Stimulated activated CD4-positive, alpha-beta T cell treated with anti-CD3 and anti-CD28 coated beads, TNF-alpha, amount 100 ng/mL, for 1 hour (primary cell): Measurements from ENCODE around the gene GPR27.

ENCODE experiments used
- DNase-seq, 3 donors: peaks; one replicate each; pipeline ENCODE4 v3.0.0-alpha.2; 2020; ENCODE audit warnings: low read depth in 3 of 3, low spot score in 1 of 3

Gene GPR27

DNA sequence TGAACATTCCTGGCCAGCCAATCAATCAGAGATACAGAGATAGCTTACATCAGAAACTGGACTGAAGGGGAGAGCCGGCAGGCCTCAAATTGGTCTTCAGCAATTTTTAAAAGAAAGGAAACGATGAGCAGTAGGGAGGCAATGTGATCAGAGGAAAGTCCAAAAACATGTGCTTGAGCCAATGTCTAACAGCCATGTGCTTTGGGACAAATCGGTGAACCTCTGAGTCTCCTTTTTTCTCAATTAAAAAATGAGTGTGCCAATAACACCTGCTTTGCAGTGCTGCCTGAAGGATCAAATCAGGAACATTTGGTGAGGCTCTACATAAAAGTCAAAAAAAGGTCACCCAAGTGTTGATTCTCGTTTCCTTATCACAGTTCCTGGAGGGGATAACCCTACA lies 21.0 kb upstream of the GPR27 start:
- DNase-seq: no peak

DNA sequence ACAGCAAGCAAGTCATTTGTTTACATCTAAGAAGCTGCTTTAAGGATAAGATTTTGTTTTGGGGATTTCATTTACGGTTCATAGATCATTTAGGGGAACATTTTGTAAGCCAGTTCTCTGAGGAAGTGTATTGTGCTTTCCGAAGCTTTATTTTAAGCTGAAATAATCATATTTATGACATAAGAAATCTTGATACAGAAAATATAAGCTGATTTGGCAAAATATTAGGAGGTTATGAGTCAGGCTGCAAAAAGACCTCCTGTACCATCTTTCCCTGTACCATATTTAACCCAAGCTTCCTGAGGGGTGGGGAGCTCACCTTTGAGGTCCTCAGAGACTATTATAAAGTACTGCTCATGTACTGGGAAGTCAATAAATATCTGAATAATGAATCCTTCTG lies 20.3 kb upstream of the GPR27 start:
- DNase-seq: no peak

DNA sequence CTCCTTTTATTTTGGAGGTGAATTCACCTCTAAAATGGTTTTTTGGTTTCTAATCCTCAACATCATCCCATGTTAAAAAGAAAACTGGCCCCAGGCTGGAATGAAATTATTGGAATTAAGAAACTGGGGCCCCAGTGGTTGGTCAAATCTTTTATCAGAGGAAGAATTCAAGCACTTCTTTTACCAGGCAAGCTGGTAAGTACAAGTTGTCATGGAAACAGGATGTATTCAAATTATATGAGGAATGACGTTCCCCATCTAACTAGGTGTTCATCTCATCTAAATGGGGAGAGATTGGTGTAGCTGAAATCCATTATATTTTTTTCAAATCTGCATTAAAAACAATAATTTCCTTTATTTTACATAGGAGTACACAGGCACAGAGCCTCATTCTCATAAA lies 18.8 kb upstream of the GPR27 start:
- no peak for DNase-seq

DNA sequence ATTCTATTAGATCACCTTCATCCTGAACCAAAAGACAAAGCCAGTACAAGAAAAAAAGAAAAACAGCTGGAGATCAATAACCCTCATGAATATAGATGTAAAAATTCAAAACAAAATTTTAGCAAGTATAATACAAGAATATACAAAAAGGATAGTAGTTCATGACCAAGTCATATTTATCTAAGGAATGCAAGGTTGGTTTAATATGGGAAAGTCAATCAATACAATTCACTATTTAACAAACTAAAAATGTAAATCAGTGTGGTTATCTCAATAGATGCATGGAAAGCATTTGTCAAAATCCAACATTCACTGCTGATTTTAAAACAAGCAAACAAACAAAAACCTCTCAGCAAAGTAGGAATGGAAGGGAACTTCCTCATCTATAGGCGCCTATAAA lies 11.0 kb upstream of the GPR27 start:
- no peak for DNase-seq

DNA sequence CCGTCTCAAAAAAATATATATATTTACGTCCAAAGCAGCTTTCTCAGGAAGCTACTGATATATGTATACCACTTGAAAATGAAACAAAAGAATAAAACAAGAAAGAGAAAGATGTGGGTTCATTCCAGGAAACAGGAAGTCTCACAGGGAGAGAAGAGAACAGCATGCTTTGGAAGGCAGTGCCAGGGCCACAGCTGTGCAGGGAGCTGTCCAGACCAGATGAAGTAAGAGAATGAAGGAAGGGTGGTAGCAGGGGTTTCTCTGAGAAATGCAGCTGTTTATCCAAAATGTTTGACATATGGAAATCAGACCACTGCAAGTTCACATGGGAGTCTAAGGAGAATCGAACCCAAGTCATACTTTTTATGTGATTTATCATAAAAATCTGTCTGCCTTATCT lies 8.9 kb upstream of the GPR27 start:
- DNase-seq: no peak

DNA sequence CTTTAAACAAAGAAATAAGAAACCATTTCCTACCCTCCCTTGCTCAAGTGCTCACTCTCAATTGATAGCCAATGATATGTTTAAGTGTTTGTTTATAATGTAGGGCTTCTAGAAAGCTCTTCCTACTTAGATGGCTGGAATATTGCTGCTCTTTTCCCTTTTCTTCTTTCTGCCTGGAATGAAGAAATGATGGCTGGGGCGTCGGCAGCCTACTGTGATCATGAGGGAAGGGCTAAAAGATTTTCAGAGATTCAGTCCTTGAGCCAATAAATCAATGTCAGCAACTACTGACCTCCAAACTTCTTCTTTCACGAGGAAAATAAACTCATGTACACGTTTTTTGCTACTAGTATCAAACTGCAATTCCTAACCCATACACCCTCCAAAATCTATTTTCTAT lies 2.1 kb upstream of the GPR27 start:
- no peak for DNase-seq

DNA sequence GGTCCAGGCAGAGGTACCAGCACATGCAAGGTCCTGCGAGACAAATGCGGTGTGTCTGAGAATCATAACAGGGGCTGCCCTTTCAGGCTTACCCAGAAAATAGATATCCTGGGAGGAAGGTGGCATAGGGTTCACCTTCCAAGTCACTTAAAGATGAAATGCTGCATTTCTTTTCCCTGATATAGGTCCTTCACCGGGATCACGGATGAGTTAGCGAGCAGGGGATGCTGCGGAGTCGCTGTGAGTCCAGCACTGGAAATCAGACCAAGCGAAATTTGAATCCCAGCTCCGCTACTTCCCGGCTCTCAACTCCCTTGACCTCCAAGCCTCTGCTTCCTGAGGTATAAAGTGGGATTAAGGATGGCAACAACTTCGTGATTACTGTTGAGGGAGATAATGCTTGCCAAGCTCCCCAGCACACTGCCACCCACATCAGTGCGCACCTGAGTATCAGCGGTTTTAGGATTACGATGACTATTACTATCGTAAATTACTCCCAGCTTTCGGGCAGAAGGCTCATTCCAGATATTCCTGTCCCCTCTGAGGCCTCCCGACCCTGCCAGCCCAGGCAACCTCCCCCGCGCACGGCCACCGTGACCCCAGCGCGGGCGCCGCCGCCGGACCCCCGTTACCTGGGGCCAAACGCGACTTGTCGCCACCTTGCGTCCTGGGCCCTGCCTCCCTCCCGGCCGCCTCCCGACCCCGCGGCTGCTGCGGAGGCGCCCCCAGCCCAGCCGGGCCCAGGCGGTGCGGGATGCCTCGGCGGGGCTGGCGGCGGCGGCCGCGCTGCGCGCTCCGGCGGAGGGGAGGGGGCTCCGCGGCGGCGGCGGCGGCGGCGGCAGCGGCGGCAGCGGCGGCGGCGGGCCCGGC lies 589 bp upstream of the GPR27 start:
- DNase-seq: no peak

DNA sequence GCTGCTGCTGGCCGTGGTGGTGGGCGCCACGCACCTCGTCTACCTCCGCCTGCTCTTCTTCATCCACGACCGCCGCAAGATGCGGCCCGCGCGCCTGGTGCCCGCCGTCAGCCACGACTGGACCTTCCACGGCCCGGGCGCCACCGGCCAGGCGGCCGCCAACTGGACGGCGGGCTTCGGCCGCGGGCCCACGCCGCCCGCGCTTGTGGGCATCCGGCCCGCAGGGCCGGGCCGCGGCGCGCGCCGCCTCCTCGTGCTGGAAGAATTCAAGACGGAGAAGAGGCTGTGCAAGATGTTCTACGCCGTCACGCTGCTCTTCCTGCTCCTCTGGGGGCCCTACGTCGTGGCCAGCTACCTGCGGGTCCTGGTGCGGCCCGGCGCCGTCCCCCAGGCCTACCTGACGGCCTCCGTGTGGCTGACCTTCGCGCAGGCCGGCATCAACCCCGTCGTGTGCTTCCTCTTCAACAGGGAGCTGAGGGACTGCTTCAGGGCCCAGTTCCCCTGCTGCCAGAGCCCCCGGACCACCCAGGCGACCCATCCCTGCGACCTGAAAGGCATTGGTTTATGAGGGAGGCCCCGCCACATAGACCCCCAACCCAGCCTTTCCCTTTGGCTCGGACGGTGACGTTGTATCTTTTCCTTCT lies 1.1 kb downstream of the GPR27 start:
- DNase-seq: no peak

DNA sequence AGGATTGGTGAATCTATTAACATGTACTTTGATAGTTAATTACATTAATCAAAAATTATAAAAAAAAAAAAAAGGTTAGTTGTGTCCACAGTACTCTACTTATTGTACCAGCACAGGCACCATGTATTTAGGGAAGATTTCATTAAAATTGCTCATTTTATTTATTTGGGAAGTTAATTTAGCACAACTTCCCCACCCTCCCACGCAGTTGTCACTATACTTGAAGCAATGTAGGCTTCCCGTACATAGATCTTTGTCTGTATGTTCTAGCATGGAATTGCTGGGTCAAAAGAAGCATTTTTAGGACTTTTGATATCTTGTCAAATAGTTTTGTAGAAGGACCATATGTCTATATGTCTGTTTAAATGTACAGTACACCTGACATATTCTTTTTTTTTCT lies 4.4 kb downstream of the GPR27 start:
- DNase-seq: no peak

DNA sequence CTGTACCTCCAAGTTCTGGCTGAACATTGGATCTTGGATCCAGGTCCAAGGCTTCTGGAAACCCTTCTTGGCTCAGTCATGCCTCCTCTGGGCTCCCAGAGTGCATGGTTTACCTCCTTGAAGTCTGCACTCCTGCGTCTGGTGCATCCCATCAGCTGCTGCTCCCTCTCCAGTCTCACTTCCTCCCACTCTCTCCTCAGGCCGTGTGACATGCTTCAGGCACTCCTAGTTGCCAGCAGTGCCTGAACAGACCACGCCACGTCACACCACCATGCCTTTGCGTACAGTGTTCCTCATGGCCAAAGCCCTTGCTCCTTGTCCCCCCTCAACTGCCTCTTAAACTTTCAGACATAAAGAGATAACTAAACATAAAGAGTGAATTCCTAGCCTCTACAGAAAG lies 5.7 kb downstream of the GPR27 start:
- no peak for DNase-seq

DNA sequence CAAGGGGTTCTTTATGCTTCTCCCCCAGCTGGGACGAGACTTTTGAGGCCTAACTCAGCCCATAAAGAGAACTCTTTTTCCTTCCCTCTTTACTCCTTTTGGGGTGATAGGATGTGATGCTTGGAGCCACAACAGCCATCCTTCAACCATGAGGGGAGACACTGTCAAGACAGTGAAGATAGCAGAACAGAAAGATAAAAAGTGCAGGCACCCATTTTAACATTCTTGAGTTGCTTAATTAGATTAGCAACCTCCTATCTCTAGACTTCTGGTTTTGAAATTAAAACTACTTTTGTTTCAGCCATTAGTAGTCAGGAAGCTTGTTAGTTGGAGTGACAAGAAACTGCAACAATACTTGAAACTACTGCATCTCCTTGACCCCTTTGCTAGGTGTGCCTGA lies 6.5 kb downstream of the GPR27 start:
- no peak for DNase-seq

DNA sequence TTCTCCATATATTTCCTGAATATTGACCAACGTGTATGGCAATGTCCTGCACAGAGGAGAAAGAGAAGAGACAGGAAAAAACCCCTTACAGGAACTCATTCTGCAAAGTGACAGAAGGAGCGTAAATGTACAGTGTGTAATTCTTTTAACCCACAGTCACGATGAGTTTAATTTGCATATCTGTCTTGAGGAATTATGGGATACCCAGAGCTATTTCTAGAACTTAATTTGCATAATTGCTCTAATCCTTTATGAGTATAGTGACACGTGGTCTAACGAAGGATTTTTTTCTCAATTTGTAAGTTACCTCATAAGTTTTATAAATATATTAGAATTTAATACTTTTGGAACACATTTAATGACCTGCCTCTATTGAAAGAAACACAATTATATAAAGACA lies 9.8 kb downstream of the GPR27 start:
- no peak for DNase-seq

DNA sequence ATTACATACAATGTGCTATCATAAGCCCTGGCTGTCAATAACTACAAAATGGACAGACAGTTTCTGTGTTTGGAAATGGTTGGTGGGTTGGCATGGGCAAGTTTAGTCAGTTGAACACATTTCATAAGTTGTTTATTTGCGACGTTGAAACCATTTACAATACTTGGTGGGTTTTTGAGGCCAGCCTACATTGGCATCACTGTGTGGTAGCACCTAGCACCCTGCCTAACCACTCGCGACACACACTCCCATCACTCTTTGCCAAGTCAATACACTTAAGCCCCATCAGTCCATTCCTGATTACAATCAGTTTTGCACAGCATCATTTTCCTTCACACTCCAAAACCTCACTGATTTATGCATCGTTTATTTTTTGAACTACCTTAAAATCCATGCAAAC lies 17.5 kb downstream of the GPR27 start:
- no peak for DNase-seq

DNA sequence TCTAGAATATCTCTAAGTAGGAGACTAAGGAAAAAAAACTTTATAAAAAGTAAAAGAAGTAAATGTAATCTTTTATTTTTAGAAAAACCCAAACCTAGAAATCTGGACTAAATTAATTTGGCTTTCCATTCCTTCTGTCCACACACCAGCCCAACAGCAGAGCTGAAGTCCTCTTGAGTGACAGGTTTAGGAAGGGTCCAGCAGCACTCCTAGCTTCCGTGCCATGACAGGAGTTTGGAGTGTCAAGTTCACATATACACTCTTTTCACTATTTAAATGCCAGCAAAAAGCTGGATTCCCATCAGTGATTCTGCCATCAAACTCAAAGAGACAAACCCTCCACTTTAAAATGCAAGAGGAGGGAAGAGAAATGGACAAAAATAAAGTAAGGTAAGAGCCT lies 18.2 kb downstream of the GPR27 start:
- DNase-seq: no peak

DNA sequence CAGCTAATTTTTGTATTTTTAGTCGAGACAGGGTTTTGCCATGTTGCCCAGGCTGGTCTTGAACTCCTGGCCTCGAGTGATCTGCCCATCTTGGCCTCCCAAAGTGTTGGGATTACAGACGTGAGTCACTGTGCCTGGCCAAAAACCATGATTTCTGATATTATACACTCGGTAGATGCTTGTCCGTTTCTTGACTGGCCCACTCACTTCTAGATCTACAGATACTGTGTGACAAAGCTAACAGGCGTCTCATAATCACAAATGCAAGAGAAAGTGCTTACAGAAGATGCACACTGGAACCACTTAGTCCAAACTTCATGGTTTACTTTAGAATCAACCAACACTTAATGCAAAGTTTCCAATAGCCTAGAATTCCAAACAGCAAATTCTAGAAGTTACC lies 22.9 kb downstream of the GPR27 start:
- DNase-seq: no peak

DNA sequence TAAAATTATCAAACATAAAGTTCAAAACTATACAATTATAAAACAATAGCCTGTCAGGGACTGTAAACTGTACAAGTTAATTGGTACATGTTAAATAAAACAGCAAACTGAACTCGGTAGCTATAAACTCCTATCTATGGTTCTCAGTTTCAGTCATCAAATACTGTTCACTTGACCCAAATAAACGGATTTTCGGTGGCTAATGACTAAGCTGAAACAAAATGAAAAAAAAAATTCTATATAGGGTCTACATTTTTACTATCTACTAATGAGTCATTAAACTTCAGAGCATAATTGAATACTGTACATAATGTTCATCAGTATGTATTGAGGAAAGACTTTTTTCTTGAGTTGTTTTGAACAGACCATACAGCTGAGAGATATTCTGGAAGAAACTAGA lies 24.7 kb downstream of the GPR27 start:
- DNase-seq: no peak

DNA sequence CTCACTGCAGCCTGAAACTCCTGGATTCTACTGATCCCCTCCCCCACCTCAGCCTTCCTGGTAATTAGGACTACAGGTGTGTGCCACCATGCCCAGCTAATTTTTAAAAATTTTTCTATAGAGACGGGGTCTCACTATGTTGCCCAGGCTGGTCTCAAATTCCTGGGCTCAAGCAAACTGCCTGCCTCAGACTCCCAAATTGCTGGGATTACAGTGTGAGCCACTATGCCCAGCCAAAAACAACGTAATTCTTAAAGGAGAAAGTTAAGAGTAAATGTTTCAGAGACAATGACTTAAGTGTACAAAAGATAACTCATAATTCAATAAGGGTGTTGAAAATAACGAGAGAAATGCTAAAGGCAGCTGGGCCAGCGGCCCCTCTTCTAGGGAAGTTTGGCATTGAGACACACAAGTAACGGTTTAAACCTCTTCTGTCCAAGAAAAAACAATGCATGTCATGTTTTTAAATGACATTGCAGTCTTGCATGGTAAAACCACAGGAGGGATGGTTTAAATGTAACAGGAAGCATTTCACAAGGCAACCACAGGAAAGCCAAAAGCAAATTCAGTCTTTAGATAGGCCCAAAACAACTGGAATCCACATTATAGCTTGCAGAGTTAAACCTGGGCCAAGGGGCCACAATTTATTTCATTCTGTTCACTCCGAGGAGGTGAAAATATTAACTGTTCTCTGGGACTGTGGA lies 26.2 kb downstream of the GPR27 start:
- DNase-seq: no peak

DNA sequence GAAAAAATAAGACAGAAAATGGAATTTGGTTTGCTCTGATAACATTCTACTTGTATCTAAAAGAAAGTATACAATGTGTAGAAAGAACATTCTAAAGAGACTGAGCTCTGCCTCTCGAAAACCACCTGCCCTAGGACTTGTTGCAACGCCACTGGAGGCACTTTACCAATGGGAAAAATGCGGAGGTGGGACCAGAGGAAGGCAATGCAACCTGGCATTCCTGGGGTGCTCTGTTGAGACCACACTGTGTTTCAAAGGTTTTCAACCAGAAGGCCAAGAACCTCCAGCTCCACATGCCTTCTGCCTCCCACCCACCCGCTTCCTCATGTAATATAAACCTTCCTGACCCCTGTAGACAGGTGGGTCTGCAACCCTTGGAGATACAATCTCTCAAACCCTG lies 26.8 kb downstream of the GPR27 start:
- no peak for DNase-seq

DNA sequence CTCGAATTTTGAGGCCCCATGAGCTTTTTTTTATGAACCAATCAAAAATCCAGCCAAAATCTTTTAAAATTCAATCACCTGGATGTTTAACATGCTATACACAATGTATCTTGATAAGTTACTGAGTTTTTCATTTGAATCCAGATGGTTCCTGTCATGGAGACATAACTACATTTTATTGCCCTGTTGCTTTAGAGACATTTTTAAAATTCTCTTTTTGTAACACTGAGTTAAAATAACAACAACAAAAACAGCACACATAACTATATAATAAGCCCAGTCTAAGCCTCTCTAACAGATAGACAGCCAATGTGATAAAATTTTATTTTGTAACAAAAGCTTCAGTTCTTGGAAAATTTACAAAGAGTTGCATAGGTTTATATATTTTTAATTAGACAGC lies 29.5 kb downstream of the GPR27 start:
- no peak for DNase-seq

DNA sequence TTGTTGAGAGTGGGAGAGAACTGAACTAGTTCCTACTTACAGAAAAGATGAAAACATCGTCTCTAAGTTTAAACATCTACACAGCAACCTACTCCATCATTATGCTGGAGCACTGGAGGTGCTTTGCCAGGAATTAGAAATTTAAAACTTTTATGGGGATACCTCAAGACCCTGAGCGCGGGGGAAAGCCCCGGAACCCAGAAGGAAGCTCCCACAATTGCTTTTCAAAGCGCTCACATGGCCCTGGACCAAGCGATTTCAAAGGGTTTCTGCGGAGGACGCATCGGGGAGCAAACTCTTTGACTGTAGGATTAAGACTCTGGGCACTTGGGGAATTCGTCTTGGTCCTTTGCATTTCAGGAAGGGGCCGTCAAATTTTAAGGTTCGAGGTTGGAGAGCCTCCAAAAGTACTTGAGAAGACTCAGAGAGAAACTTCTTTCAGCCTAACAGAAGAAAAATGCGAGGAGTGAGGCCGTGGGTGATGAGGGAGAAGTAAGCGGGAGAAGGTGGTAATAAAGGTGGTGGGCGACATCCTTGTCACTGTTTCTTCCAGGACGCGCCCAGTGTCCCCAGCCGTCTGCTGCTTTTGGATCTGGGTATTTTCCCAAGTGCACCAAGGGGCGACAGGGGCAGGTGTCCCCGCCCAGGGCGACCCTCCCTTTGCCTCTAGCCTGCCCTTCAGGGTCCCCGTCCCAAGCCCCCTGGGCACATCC lies 30.7 kb downstream of the GPR27 start:
- peak in 1 of 3 donors; percentile 3 for DNase-seq

DNA sequence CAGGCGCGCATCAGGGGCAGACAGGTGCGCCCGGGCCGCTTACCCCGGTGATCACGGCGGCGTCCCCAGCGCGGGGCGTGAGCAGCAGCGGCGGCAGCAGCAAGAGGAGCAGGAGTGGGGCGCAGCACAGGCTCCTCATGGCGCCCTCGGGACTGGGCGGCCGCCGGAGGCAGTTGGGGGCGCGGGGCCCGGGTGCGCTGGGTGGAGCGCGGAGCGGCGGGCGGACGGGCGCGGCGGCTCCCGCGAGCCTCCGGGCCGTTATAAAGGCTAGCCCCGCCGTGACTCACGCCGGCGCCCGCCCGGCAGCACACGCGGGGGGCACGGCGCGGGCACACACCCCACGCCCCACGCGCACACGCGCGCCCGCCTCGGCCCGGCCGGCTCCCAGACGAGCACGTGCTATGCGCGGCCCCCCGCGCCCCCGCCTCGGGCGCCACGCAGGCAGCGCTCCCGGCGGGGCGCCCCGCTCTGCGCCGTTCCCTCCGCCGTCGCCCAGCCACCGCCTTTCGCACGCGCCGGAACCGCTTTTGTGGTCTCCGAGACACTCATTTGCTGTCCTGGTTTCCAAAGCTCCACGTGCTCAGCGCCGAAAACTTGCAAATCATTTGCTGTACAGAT lies 31.4 kb downstream of the GPR27 start, which contains the start of gene PROK2:
Gene PROK2 (minus strand): TSS at position 235 of the 618 bp plus-strand sequence. CDS start 96 bp downstream, at position 139.
- peak in 2 of 3 donors; percentile 0 to 28 for DNase-seq
